Measurements from ENCODE around the gene DPYSL4. TPM values are rescaled to one million over a fixed set of nuclear protein-coding genes. Genes with fewer than 3 reads are reported as not detected.
A peak's percentile ranks its signal among the peaks of the same experiment; 100 is the strongest.

The DPYSL4 gene
- total RNA-seq, 6 donors from 2014 or later = 0.11 to 2.2 (median 0.79) TPM; not detected in 1

GRCh38 chr10:132163278-132163765 is 23.4 kb upstream of the DPYSL4 start:
- Histone ChIP-seq H3K27ac (no peak overlapping the region), H3K4me3 (no peak overlapping the region), H3K4me1 (peaks cover 0 to 16% (median 3%) of the 10 kb centered on the region in 4 donors), H3K9me3 (no peaks in the 10 kb centered on the region), H3K27me3 (no peaks in the 10 kb centered on the region), H3K36me3 (no peaks in the 10 kb centered on the region)
- DNase-seq = peak in 1 of 2 donors; percentile 76
- TF ChIP-seq CTCF (IDR thresholded peaks at IDR 0.05) (peak in 1 of 6 experiments; percentile 26), POLR2AphosphoS5 (IDR thresholded peaks at IDR 0.05) (no peak)
- WGBS, 2 donors = 42 to 57% methylated on average over 9 to 16 of the region's 16 CpGs
- peak; percentile 37 to 45 for ATAC-seq (ENCODE audit: low FRiP score in 2 of 2)

GRCh38 chr10:132163826-132164515 is 22.8 kb upstream of the DPYSL4 start:
- ATAC-seq (ENCODE audit: low FRiP score in 2 of 2) = no peak

GRCh38 chr10:132164761-132165278 is 21.9 kb upstream of the DPYSL4 start:
- Histone ChIP-seq H3K4me1 (peaks cover 0 to 16% (median 3%) of the 10 kb centered on the region in 4 donors), H3K4me3 (no peak overlapping the region), H3K27me3 (no peaks in the 10 kb centered on the region), H3K36me3 (no peaks in the 10 kb centered on the region), H3K27ac (no peak overlapping the region), H3K9me3 (no peaks in the 10 kb centered on the region)
- DNase-seq (peak in 1 of 2 donors; percentile 65), ATAC-seq (ENCODE audit: low FRiP score in 2 of 2) (peak in 1 of 2 donors; percentile 12)
- TF ChIP-seq POLR2AphosphoS5 (IDR thresholded peaks at IDR 0.05) (no peak), POLR2A (IDR thresholded peaks at IDR 0.05) (no peak), EP300 (IDR thresholded peaks at IDR 0.05) (no peak), CTCF (IDR thresholded peaks at IDR 0.05) (no peak)
- WGBS, 2 donors = 52 to 56% methylated on average over 13 to 19 of the region's 20 CpGs

More at GRCh38 chr10:132163826-132164515, 22.8 kb upstream of the DPYSL4 start:
- 81 to 88% methylated on average over 10 to 17 of the region's 17 CpGs for WGBS, 2 donors
- H3K27me3 ChIP-seq = no peaks in the 10 kb centered on the region
- peaks cover 0 to 16% (median 3%) of the 10 kb centered on the region in 4 donors for H3K4me1 ChIP-seq
- H3K36me3 ChIP-seq = no peaks in the 10 kb centered on the region
- no peak for TF ChIP-seq POLR2A (IDR thresholded peaks at IDR 0.05)
- TF ChIP-seq POLR2AphosphoS5 (IDR thresholded peaks at IDR 0.05) = no peak
- TF ChIP-seq CTCF (IDR thresholded peaks at IDR 0.05) = no peak
- no peak for TF ChIP-seq EP300 (IDR thresholded peaks at IDR 0.05)
- H3K4me3 ChIP-seq = no peak overlapping the region
- no peak overlapping the region for H3K27ac ChIP-seq
- H3K9me3 ChIP-seq = no peaks in the 10 kb centered on the region
- peak in 1 of 2 donors; percentile 58 for DNase-seq

GRCh38 chr10:132165416-132165980 is 21.2 kb upstream of the DPYSL4 start:
- Histone ChIP-seq H3K27ac (no peak overlapping the region), H3K36me3 (no peaks in the 10 kb centered on the region), H3K4me3 (no peak overlapping the region), H3K27me3 (no peaks in the 10 kb centered on the region), H3K9me3 (no peaks in the 10 kb centered on the region), H3K4me1 (peaks cover 0 to 16% (median 3%) of the 10 kb centered on the region in 4 donors)
- ATAC-seq (ENCODE audit: low FRiP score in 2 of 2) (peak in 1 of 2 donors; percentile 5), DNase-seq (no peak)
- 85 to 90% methylated on average over 13 to 21 of the region's 21 CpGs for WGBS, 2 donors
- TF ChIP-seq EP300 (IDR thresholded peaks at IDR 0.05) = no peak
- no peak for TF ChIP-seq POLR2AphosphoS5 (IDR thresholded peaks at IDR 0.05)
- TF ChIP-seq CTCF (IDR thresholded peaks at IDR 0.05) = no peak
- TF ChIP-seq POLR2A (IDR thresholded peaks at IDR 0.05) = no peak

All from upper lobe of left lung (tissue), 6 donors.